Breast epithelium (tissue), 4 donors: Measurements from ENCODE around the gene HDAC2. TPM values are rescaled to one million over a fixed set of nuclear protein-coding genes. Genes with fewer than 3 reads are reported as not detected.
"Not testable (repeated sequence)": the region's sequence is repeated elsewhere in the genome, so short reads cannot be mapped to it uniquely, and the experiment has no call there.

Experiments used
- DNase-seq, 2 donors: peaks; one replicate each; pipeline ENCODE4 v3.0.0-alpha.2; 2019; ENCODE audit warnings: low spot score in 2 of 2
- H3K27ac ChIP-seq, 2 donors: fragments of 200-600 bp; sonication (generic) in 1 of 2; one replicate each; pipeline ENCODE4 v1.5.1; 2016 to 2019; ENCODE audit warnings: mild to moderate bottlenecking in 1 of 2
- H3K27me3 ChIP-seq, 2 donors: fragments of 200-600 bp; sonication (generic) in 1 of 2; one replicate each; pipeline versions ENCODE4 v1.5.1 to v1.6.0; 2017 to 2019; ENCODE audit warnings: control low read depth in 1 of 2, mild to moderate bottlenecking in 1 of 2
- H3K36me3 ChIP-seq: fragments of 200-600 bp; one replicate; pipeline ENCODE4 v1.5.1; 2019
- H3K4me1 ChIP-seq, 2 donors: fragments of 200-600 bp; sonication (generic); one replicate each; pipeline ENCODE4 v1.5.1; 2016 to 2019; ENCODE audit warnings: control low read depth in 1 of 2
- H3K4me3 ChIP-seq, 3 donors: fragments of 200-600 bp; sonication (generic); 1 replicate in 2 of 3; 2 replicates in 1 of 3; pipeline ENCODE4 v1.5.1; 2016 to 2019; ENCODE audit warnings: mild to moderate bottlenecking in 3 of 3, moderate library complexity in 2 of 3
- H3K9me3 ChIP-seq, 2 donors: fragments of 200-600 bp; sonication (generic) in 1 of 2; one replicate each; pipeline ENCODE4 v1.5.1; 2016 to 2019; ENCODE audit warnings: control low read depth in 1 of 2
- POLR2A ChIP-seq: fragments of 450-650 bp; IDR thresholded peaks from one replicate; pipeline ENCODE4 v1.6.1; 2016; ENCODE audit warnings: antibody characterized with exemption, mild to moderate bottlenecking, moderate library complexity
- POLR2AphosphoS5 ChIP-seq, 3 donors: sonication (generic); formaldehyde crosslinking; IDR thresholded peaks; one replicate each; pipeline ENCODE4 v1.6.1; 2017; ENCODE audit warnings: antibody characterized with exemption in 3 of 3
- intact Hi-C: fragments of 100-400 bp; cut with DNase I; formaldehyde crosslinking; loops from one replicate; pipeline ENCODE4 v1.15.1; 2023; ENCODE audit warnings: low total_unique reads
- total RNA-seq, 3 donors: library from RNA; depleted of rRNA; stranded (reverse); fragments of >200 nt; gene quantifications; one replicate each; pipeline ENCODE4 v1.1.0, GENCODE V29; 2016
- TF ChIP-seq, protein P1 (sequence below), 3 donors: fragments of 450-650 bp; IDR thresholded peaks; one replicate each; pipeline ENCODE4 v1.5.1; 2016 to 2017; ENCODE audit warnings: antibody characterized with exemption in 3 of 3, mild to moderate bottlenecking in 3 of 3, moderate library complexity in 3 of 3

HDAC2 gene
- total RNA-seq = 10 to 100 TPM; 37.9 to 66.5 (median 63.5) TPM

DNA sequence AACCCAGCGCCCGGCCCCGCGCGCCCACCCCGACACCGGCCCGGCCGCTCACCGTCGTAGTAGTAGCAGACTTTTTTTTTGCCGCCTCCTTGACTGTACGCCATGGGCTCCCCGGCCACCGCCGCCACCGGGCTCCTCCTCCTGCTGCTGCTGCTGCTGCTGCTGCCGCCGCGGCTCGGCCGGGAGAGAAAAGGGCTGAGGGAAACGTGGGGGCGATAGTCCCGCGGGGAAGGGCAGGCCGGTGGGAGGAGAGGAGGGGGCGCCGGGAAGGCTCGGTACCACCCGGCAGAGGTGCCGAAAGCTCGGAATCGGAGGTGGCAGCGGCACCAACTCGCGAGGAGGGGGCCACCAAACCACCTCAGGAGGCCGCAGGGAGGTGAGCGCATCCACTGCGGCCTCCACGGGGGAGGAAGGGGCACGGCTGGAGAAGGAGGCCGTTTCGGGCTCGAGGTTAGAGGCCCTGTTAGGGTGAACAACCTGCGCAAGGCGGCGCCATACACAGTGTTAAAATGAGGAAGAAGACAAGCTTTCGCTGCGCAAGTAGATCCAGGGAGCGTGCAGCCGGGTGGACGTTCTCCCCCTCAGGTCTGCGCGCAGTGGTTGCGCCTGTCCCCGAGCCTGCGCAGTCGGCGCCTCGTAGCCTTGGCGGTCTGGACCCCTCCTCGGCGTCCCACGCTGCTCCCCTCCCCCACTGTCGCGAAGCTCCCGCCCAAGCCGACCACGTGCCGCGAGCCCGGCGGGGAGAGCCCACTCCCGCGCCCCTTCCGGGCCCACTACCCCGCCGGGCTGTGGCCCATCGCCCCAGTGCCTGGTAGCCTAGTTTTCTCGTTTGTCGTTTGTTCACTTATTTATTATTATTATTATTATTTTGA is at the start of gene HDAC2:
TSS of gene HDAC2 (minus strand) at position 344 of the 872 bp plus-strand sequence. CDS start at position 104, 240 bp downstream.
- TF ChIP-seq POLR2AphosphoS5 (IDR thresholded peaks at IDR 0.05) = peak; percentile 73 to 87 (median 78)
- peak; percentile 41 for TF ChIP-seq POLR2A
- TF ChIP-seq, protein P1, sequence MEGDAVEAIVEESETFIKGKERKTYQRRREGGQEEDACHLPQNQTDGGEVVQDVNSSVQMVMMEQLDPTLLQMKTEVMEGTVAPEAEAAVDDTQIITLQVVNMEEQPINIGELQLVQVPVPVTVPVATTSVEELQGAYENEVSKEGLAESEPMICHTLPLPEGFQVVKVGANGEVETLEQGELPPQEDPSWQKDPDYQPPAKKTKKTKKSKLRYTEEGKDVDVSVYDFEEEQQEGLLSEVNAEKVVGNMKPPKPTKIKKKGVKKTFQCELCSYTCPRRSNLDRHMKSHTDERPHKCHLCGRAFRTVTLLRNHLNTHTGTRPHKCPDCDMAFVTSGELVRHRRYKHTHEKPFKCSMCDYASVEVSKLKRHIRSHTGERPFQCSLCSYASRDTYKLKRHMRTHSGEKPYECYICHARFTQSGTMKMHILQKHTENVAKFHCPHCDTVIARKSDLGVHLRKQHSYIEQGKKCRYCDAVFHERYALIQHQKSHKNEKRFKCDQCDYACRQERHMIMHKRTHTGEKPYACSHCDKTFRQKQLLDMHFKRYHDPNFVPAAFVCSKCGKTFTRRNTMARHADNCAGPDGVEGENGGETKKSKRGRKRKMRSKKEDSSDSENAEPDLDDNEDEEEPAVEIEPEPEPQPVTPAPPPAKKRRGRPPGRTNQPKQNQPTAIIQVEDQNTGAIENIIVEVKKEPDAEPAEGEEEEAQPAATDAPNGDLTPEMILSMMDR (IDR thresholded peaks at IDR 0.05) = peak in 1 of 3 donors; percentile 26
- DNase-seq = peak; percentile 40 to 69
- intact Hi-C loops = no loop called here

DNA sequence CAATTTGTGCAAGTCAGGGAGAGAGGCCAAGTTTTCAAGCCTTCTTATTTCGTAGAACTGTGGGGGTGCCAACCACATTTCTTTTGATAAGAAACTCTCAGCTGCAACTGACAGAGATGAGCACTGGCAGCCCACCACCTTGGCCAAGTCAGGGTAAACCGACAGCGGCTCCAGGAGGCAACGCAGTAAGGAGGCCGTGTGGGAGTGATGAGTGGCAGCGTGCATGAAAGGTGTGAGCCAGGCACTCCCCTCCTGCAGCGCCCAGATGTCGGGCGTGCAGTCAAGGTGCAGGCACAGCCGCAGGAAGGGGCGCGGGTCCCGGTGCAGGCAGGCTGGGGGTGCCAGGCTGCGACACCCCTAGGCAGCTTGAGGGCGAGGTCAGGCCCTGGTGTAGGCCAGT is 49.2 kb upstream of the HDAC2 start:
- DNase-seq = no peak
- H3K36me3 ChIP-seq = no peaks in the 10 kb centered on the region
- no peaks in the 10 kb centered on the region for H3K27me3 ChIP-seq
- TF ChIP-seq, protein P1 (IDR thresholded peaks at IDR 0.05) = no peak
- TF ChIP-seq POLR2A (no peak), POLR2AphosphoS5 (IDR thresholded peaks at IDR 0.05) (no peak)
- intact Hi-C loops = no loop called here
- no peaks in the 10 kb centered on the region for H3K4me1 ChIP-seq
- H3K4me3 ChIP-seq = no peak overlapping the region
- H3K9me3 ChIP-seq = no peaks in the 10 kb centered on the region
- H3K27ac ChIP-seq = no peak overlapping the region

More for the DNA sequence above, at the start of gene HDAC2:
- Histone ChIP-seq H3K27me3 (no peaks in the 10 kb centered on the region), H3K36me3 (no peaks in the 10 kb centered on the region), H3K4me1 (no peaks in the 10 kb centered on the region), H3K4me3 (peak within 1 kb of the TSS; percentile 82 to 97 (median 97)), H3K9me3 (no peaks in the 10 kb centered on the region), H3K27ac (peak within 1 kb of the TSS; percentile 89 to 91)

DNA sequence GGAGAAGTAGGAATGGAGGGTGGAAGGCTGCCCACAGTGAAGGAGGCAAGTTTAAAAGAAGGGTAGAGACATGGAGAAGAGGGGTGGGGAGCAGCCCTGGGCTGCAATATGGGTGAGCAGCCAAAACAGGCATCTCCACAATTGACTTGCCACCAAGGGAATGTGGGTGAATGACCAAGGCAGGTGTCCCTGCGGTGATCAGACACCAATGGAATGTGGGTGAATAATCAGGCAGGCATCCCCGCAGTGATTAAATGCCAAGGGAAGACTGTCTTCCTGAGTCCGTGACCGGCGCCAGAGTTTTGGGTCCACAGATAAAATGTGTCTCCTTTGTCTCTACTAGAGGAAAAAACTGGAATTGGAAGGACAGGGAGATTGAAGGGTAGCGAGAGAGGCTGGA is 46.2 kb upstream of the HDAC2 start:
- H3K4me1 ChIP-seq, H3K27ac ChIP-seq, DNase-seq, intact Hi-C loops, H3K36me3 ChIP-seq, H3K9me3 ChIP-seq, H3K4me3 ChIP-seq, H3K27me3 ChIP-seq: not testable (repeated sequence)

DNA sequence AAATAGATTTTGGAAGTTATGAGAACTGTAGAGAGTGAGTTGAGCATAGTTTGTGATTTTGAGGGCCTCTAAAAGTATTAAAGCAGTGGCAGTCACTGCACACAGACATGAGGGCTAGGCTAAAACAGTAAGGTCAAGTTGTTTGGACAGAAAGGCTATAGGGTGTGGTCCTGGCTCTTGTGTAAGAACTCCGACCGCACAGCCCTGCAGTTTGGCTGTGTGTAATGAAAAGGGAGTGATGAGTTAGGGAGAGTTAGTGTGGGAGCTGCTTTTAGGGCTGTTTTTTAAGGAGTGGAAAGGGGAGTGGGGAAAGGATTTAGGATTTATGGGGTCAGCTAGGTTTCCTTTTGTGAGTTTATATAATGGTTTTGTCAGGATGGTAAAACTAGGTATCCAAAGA is 43.2 kb upstream of the HDAC2 start:
- H3K9me3 ChIP-seq, intact Hi-C loops, H3K27ac ChIP-seq, DNase-seq, H3K4me3 ChIP-seq, H3K4me1 ChIP-seq, H3K27me3 ChIP-seq, H3K36me3 ChIP-seq: not testable (repeated sequence)

DNA sequence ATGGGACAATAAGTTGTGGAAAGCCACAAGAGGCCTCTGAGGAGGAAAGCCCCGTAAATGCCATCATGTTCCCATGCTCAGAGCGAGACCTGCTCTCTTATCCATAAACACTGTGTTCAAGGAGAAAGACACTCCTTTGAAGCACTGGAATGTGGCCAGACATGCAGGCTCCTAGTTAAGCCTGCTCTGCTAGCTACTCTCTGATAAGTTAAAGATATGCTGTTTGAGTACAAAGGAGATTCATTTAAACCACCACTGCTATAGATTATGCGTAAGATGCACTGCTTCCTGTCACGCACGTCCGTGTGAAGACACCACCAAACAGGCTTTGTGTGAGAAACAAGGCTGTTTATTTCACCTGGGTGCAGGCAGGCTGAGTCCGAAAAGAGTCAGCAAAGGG is 40.5 kb upstream of the HDAC2 start:
- H3K27ac ChIP-seq, H3K9me3 ChIP-seq, H3K27me3 ChIP-seq, H3K36me3 ChIP-seq, H3K4me1 ChIP-seq, DNase-seq, H3K4me3 ChIP-seq, intact Hi-C loops: not testable (repeated sequence)

DNA sequence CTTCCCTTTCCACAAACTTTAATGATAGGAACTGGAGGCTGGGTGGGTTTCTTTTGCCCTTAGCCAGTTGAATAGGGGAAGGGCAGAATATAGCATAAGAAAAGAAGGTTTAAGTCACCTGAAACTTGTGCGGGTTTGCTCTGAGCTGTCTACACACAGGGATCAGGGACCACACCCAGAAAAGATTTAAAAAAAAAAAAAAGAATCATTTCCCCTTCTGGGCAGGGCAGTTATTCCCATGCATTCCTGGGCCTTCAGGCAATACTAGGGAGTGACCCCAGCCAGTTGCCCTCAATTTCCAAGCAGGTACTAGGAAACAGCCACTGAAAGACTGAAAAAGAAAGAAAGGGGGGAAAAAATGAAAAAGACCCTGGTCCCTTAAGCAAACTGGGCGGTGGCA is 39.6 kb upstream of the HDAC2 start:
- TF ChIP-seq POLR2A = no peak
- TF ChIP-seq, protein P1 (IDR thresholded peaks at IDR 0.05) = no peak
- no peak for TF ChIP-seq POLR2AphosphoS5 (IDR thresholded peaks at IDR 0.05)
- H3K27ac ChIP-seq = no peak overlapping the region
- no peaks in the 10 kb centered on the region for H3K4me1 ChIP-seq
- DNase-seq = no peak
- no peaks in the 10 kb centered on the region for H3K9me3 ChIP-seq
- no peaks in the 10 kb centered on the region for H3K27me3 ChIP-seq
- intact Hi-C loops = no loop called here
- no peak overlapping the region for H3K4me3 ChIP-seq
- no peaks in the 10 kb centered on the region for H3K36me3 ChIP-seq
